HG02870 (cell line): ENCODE results near the gene RGP1.

Experiments used
- ATAC-seq: cut with Tn5 transposase; IDR thresholded peaks from one replicate; pipeline ENCODE4 v1.9.1; 2021; ENCODE audit warnings: mild to moderate bottlenecking, moderate library complexity; ENCODE audit not compliant: unreplicated experiment

RGP1 gene

GRCh38 chr9:35743452-35743851 lies 5.6 kb upstream of the RGP1 start:
- ATAC-seq: no peak

GRCh38 chr9:35743880-35744518 lies 5.1 kb upstream of the RGP1 start:
- ATAC-seq: no peak

GRCh38 chr9:35745569-35745968 lies 3.5 kb upstream of the RGP1 start:
- ATAC-seq: no peak

GRCh38 chr9:35746583-35746982 lies 2.5 kb upstream of the RGP1 start:
- ATAC-seq: no peak

- ATAC-seq: no peak
Measured at GRCh38 chr9:35748242-35748857, 737 bp upstream of the RGP1 start.

GRCh38 chr9:35749515-35750255 lies 598 bp downstream of the RGP1 start:
- ATAC-seq: peak; percentile 30

GRCh38 chr9:35750256-35750531 lies 1.1 kb downstream of the RGP1 start:
- ATAC-seq: no peak

- ATAC-seq: no peak
Measured at GRCh38 chr9:35753466-35753865, 4.4 kb downstream of the RGP1 start.

GRCh38 chr9:35754264-35754663 lies 5.2 kb downstream of the RGP1 start, which contains the start of gene MSMP:
MSMP (minus strand) TSS chr9:35754276; CDS start chr9:35754129, 147 bp downstream.
- ATAC-seq: no peak

GRCh38 chr9:35755071-35755470 lies 6.0 kb downstream of the RGP1 start:
- no peak for ATAC-seq

GRCh38 chr9:35756275-35757225 lies 7.5 kb downstream of the RGP1 start:
- peak; percentile 59 for ATAC-seq

GRCh38 chr9:35757226-35757891 lies 8.3 kb downstream of the RGP1 start:
- ATAC-seq: peak; percentile 42

GRCh38 chr9:35757892-35758275 lies 8.8 kb downstream of the RGP1 start:
- no peak for ATAC-seq

- no peak for ATAC-seq
Measured at GRCh38 chr9:35758475-35759050, 9.5 kb downstream of the RGP1 start.

- ATAC-seq: no peak
Measured at GRCh38 chr9:35759795-35760194, 10.7 kb downstream of the RGP1 start.

- ATAC-seq: no peak
Measured at GRCh38 chr9:35760651-35761050, 11.6 kb downstream of the RGP1 start.

GRCh38 chr9:35763181-35763580 lies 14.1 kb downstream of the RGP1 start:
- no peak for ATAC-seq

GRCh38 chr9:35763803-35764202 lies 14.7 kb downstream of the RGP1 start:
- no peak for ATAC-seq

GRCh38 chr9:35766997-35767396 lies 17.9 kb downstream of the RGP1 start:
- no peak for ATAC-seq

GRCh38 chr9:35767458-35767857 lies 18.4 kb downstream of the RGP1 start:
- ATAC-seq: no peak
